Gastroesophageal sphincter (tissue), 4 donors: ENCODE measurements around the gene IFI30. TPM values are rescaled to one million over a fixed set of nuclear protein-coding genes. Genes with fewer than 3 reads are reported as not detected.

Experiments used
- ATAC-seq: fragments of 150-250 bp; one replicate; pipeline ENCODE4 v1.9.1; 2016; ENCODE audit warnings: mild to moderate bottlenecking, moderate library complexity
- H3K27ac ChIP-seq, 4 donors: fragments of 200-600 bp; sonication (generic) in 3 of 4; 1 replicate in 3 of 4; 2 replicates in 1 of 4; pipeline ENCODE4 v1.5.1; 2016 to 2019
- H3K27me3 ChIP-seq: fragments of 200-600 bp; sonication (generic); one replicate; pipeline ENCODE4 v1.5.1; 2019
- H3K36me3 ChIP-seq, 2 donors: fragments of 200-600 bp; sonication (generic); one replicate each; pipeline ENCODE4 v1.5.1; 2019; ENCODE audit warnings: control low read depth in 1 of 2
- H3K4me1 ChIP-seq, 3 donors: fragments of 200-600 bp; sonication (generic); 1 replicate in 2 of 3; 2 replicates in 1 of 3; pipeline ENCODE4 v1.5.1; 2016 to 2019; ENCODE audit warnings: control low read depth in 2 of 3
- H3K4me3 ChIP-seq, 2 donors: fragments of 200-600 bp; sonication (generic); one replicate each; pipeline ENCODE4 v1.5.1; 2019; ENCODE audit warnings: mild to moderate bottlenecking in 1 of 2, moderate library complexity in 1 of 2
- H3K9me3 ChIP-seq, 3 donors: fragments of 200-600 bp; sonication (generic); one replicate each; pipeline ENCODE4 v1.5.1; 2017 to 2019; ENCODE audit warnings: control low read depth in 2 of 3
- CTCF ChIP-seq, 4 experiments: fragments of 200-600 bp in 2 of 4; fragments of 450-650 bp in 2 of 4; sonication (generic) in 1 of 4; IDR thresholded peaks; one replicate each; pipeline ENCODE4 v1.5.1; 2017 to 2019; ENCODE audit warnings: antibody characterized with exemption in 4 of 4, mild to moderate bottlenecking in 2 of 4, moderate library complexity in 2 of 4
- EP300 ChIP-seq: sonication (generic); formaldehyde crosslinking; IDR thresholded peaks from one replicate; pipeline ENCODE4 v1.6.1; 2017; ENCODE audit warnings: antibody characterized with exemption, mild to moderate bottlenecking
- POLR2A ChIP-seq, 2 donors: fragments of 450-650 bp; IDR thresholded peaks; one replicate each; pipeline ENCODE4 v1.6.1; 2017; ENCODE audit warnings: antibody characterized with exemption in 2 of 2, mild to moderate bottlenecking in 2 of 2, moderate library complexity in 1 of 2
- POLR2AphosphoS5 ChIP-seq: sonication (generic); formaldehyde crosslinking; IDR thresholded peaks from one replicate; pipeline ENCODE4 v1.6.1; 2017; ENCODE audit warnings: antibody characterized with exemption
- WGBS, 2 donors: methylation state at CpG; one replicate each; pipeline ENCODE4 v1.1.5; 2018; ENCODE audit warnings: low coverage in 1 of 2; 5-methylcytosine and 5-hydroxymethylcytosine counted together
- total RNA-seq, 4 donors: library from RNA; depleted of rRNA; stranded (reverse); fragments of >200 nt; gene quantifications; one replicate each; pipeline ENCODE4 v1.1.0, GENCODE V29; 2016

The IFI30 gene
- total RNA-seq, 4 donors from 2014 or later, result 4.4 to 79.6 (median 40.8) TPM

GRCh38 chr19:18176367-18177310 is 3.0 kb downstream of the IFI30 start:
- Histone ChIP-seq H3K36me3 (no peaks in the 10 kb centered on the region), H3K4me3 (no peak overlapping the region), H3K27me3 (peaks cover 3% of the 10 kb centered on the region), H3K9me3 (no peaks in the 10 kb centered on the region), H3K4me1 (peaks cover 0 to 24% (median 4%) of the 10 kb centered on the region in 3 donors), H3K27ac (no peak overlapping the region)
- no peak for ATAC-seq
- WGBS, 2 donors, result 67 to 81% methylated on average over 1 to 4 of the region's 19 CpGs
- TF ChIP-seq POLR2A (IDR thresholded peaks at IDR 0.05) (no peak), CTCF (IDR thresholded peaks at IDR 0.05) (no peak), POLR2AphosphoS5 (no peak), EP300 (no peak)

DNA sequence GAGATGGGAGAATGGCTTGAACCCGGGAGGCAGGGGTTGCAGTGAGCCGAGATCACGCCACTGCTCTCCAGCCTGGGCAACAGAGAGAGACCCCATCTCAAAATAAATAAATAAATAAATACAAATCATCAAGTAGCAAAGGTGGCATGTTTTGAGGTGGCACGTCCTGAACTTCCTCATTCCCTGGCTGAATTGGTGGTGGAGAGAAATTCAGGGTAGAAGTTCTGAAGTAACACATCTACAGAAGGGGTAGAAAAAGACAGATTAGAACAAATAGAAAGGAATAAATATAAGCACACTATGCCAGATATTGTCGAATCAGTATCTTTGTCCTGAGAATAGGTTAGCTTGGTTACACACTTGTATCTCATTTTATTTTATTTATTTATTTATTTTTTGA is 6.3 kb downstream of the IFI30 start:
- Histone ChIP-seq H3K36me3 (no peaks in the 10 kb centered on the region), H3K9me3 (no peaks in the 10 kb centered on the region), H3K4me1 (peaks cover 0 to 3% (median 0%) of the 10 kb centered on the region in 3 donors), H3K27me3 (peaks cover 4% of the 10 kb centered on the region), H3K4me3 (no peak overlapping the region), H3K27ac (no peak overlapping the region)
- ATAC-seq, result no peak
- WGBS, 2 donors, result 75 to 89% methylated on average over 5 of the region's 5 CpGs
- no peak for TF ChIP-seq CTCF (IDR thresholded peaks at IDR 0.05)
- no peak for TF ChIP-seq POLR2A (IDR thresholded peaks at IDR 0.05)
- TF ChIP-seq EP300, result no peak

DNA sequence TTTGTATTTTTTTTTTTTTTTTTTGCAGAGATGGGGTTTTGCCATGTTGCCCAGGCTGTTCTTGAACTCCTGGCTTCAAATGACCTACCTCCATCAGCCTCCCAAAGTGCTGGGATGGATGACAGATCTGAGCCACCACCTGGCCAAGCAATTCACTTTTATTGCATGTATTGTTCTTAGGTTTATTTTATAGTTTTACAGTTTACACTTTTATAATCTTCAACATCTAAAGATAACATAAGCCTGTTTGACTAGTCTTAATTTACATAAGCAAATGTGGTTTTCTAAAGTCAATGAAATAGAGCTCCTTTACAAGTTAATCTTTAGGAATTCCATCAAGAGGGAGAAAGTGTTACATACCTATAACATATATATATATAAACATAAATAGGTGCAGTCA is 9.9 kb downstream of the IFI30 start:
- Histone ChIP-seq H3K27ac (no peak overlapping the region), H3K27me3 (peaks cover 11% of the 10 kb centered on the region), H3K4me1 (no peaks in the 10 kb centered on the region), H3K36me3 (no peaks in the 10 kb centered on the region), H3K4me3 (no peak overlapping the region), H3K9me3 (no peaks in the 10 kb centered on the region)
- TF ChIP-seq POLR2AphosphoS5, result no peak
- no peak for TF ChIP-seq CTCF (IDR thresholded peaks at IDR 0.05)
- TF ChIP-seq POLR2A (IDR thresholded peaks at IDR 0.05), result no peak
- no peak for ATAC-seq

- Histone ChIP-seq H3K27me3 (peaks cover 11% of the 10 kb centered on the region), H3K9me3 (no peaks in the 10 kb centered on the region), H3K36me3 (no peaks in the 10 kb centered on the region), H3K4me3 (no peak overlapping the region), H3K4me1 (no peaks in the 10 kb centered on the region), H3K27ac (no peak overlapping the region)
- no peak for TF ChIP-seq POLR2A (IDR thresholded peaks at IDR 0.05)
- no peak for TF ChIP-seq POLR2AphosphoS5
- TF ChIP-seq CTCF (IDR thresholded peaks at IDR 0.05), result no peak
- TF ChIP-seq EP300, result no peak
- WGBS, 2 donors, result 51 to 71% methylated on average over 2 to 6 of the region's 6 CpGs
- no peak for ATAC-seq
Measured at GRCh38 chr19:18185538-18185937, 11.9 kb downstream of the IFI30 start.

GRCh38 chr19:18190278-18190677 is 16.7 kb downstream of the IFI30 start:
- Histone ChIP-seq H3K9me3 (no peaks in the 10 kb centered on the region), H3K4me3 (no peak overlapping the region), H3K27ac (no peak overlapping the region), H3K4me1 (peaks cover 0 to 32% (median 16%) of the 10 kb centered on the region in 3 donors), H3K27me3 (peaks cover 7% of the 10 kb centered on the region), H3K36me3 (no peaks in the 10 kb centered on the region)
- WGBS, 2 donors, result 79 to 96% methylated on average over 3 to 4 of the region's 4 CpGs
- TF ChIP-seq EP300 (no peak), POLR2A (IDR thresholded peaks at IDR 0.05) (no peak), CTCF (IDR thresholded peaks at IDR 0.05) (no peak), POLR2AphosphoS5 (no peak)
- ATAC-seq, result no peak
